Activated CD4-positive, CD25-positive, alpha-beta regulatory T cell (primary cell): Measurements from ENCODE around the gene SLC24A5.

Source experiments
- DNase-seq, 4 experiments: peaks; one replicate each; lab custom pipeline; 2025; lab: John Stamatoyannopoulos, UW

Gene SLC24A5

GRCh38 chr15:48190932-48191573 lies 70.3 kb downstream of the SLC24A5 start:
- peak in 2 of 4 experiments; percentile 2 to 3 for DNase-seq

DNA sequence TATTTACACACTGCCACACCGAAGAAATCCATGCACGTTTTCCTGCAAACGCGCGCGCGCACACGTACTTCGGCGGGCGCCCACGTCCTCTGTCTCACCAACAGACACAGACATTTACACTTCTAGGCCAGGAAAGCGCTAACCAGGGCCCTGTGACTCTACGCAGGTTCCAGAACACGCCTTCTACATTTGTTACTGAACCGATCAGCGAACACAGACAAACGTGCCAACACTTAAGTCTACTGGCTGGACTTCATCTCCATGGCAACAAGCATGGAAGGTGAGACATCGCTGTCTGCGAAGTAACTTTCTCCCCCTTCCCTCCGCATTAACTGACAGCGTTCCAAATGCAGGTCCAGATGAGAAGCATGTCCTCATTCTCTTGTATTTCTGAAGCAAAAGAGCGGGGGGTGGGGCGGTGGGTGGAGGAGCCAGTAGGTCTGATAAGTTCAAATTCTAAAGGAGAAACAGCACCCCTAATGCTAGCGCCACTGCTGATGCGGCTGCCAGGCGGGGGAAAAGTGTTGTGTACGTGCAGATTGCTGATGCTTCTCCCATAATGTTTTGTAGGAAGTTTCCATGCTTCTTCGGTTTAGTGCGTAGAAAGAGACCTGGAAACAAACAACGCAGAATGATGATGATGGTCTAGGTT lies 70.9 kb downstream of the SLC24A5 start, which contains the start of gene CTXN2:
Gene CTXN2 (plus strand): TSS at position 92 of the 652 bp plus-strand sequence. CDS start 9,636 bp downstream, outside the sequence.
- DNase-seq: no peak
